Lung (tissue), 15 donors: ENCODE results near the gene HSFY2. TPM values are rescaled to one million over a fixed set of nuclear protein-coding genes. Genes with fewer than 3 reads are reported as not detected.
"Not testable (repeated sequence)": the region's sequence is repeated elsewhere in the genome, so short reads cannot be mapped to it uniquely, and the experiment has no call there.

Experiments used
- ATAC-seq: fragments of 200-7000 bp; cut with Tn5 transposase; one replicate; pipeline ENCODE4 v1.9.1; 2020; ENCODE audit warnings: moderate number of reproducible peaks; ENCODE audit not compliant: insufficient read depth, low FRiP score
- DNase-seq, 3 donors: peaks; one replicate each; pipeline ENCODE4 v3.0.0-alpha.2; 2013 to 2017
- H3K27ac ChIP-seq, 2 donors: one replicate each; pipeline ENCODE4 v1.5.1; 2013; ENCODE audit warnings: mild to moderate bottlenecking in 2 of 2, moderate library complexity in 2 of 2, control low read depth in 1 of 2, inconsistent platforms in 1 of 2, low read depth in 1 of 2, low read length in 1 of 2
- H3K27me3 ChIP-seq, 3 donors: one replicate each; pipeline ENCODE4 v1.5.1; 2013; ENCODE audit warnings: low read length in 2 of 3; ENCODE audit not compliant: control insufficient read depth in 3 of 3, insufficient read depth in 3 of 3
- H3K36me3 ChIP-seq, 4 donors: one replicate each; pipeline ENCODE4 v1.5.1; 2013; ENCODE audit warnings: low read length in 4 of 4, mild to moderate bottlenecking in 1 of 4, moderate library complexity in 1 of 4; ENCODE audit not compliant: control insufficient read depth in 4 of 4, insufficient read depth in 4 of 4
- H3K4me1 ChIP-seq, 5 donors: one replicate each; pipeline ENCODE4 v1.5.1; 2013; ENCODE audit warnings: low read length in 5 of 5, mild to moderate bottlenecking in 2 of 5, moderate library complexity in 1 of 5; ENCODE audit not compliant: control insufficient read depth in 5 of 5, insufficient read depth in 5 of 5
- H3K4me3 ChIP-seq: one replicate; pipeline ENCODE4 v1.5.1; 2013; ENCODE audit warnings: mild to moderate bottlenecking, control low read depth, moderate library complexity
- H3K9ac ChIP-seq, 2 donors: one replicate each; pipeline ENCODE4 v1.5.1; 2013; ENCODE audit warnings: low read length in 2 of 2, control low read depth in 1 of 2; ENCODE audit not compliant: insufficient read depth in 1 of 2
- H3K9me3 ChIP-seq, 4 donors: one replicate each; pipeline ENCODE4 v1.5.1; 2013; ENCODE audit warnings: low read length in 3 of 4, mild to moderate bottlenecking in 1 of 4, moderate library complexity in 1 of 4; ENCODE audit not compliant: control insufficient read depth in 4 of 4, insufficient read depth in 3 of 4
- WGBS, 2 donors: extraction: QIAGEN DNeasy Blood & Tissue Kit; methylation state at CpG; one replicate each; pipeline ENCODE4 v1.1.7; 2013; 5-methylcytosine and 5-hydroxymethylcytosine counted together
- long read RNA-seq, 5 donors: transcript quantifications; one replicate each; lab custom pipeline, GENCODE V29; 2026
- polyA plus RNA-seq, 2 donors: library from polyadenylated mRNA; stranded (reverse); fragments of 200-250 nt; gene quantifications; one replicate each; pipeline ENCODE4 v1.2.1, GENCODE V29; 2013
- small RNA-seq: library from RNA; depleted of rRNA; stranded (forward); fragments of <200 nt; gene quantifications from one replicate; pipeline ENCODE3, GENCODE V24; 2014; ENCODE audit warnings: low replicate concordance
- total RNA-seq, 2 donors: library from RNA; depleted of rRNA in 1 of 2; stranded (reverse); fragments of >200 nt in 1 of 2; gene quantifications; one replicate each; pipeline ENCODE4 v1.2.1, GENCODE V29; 2014 to 2021
- donor health status: Bipolar disorder and iron deficiency.
- donor health status: healthy.
- donor health status: DM: yes; HTN: yes; CAD: no.

HSFY2 gene
- total RNA-seq (not detected), polyA plus RNA-seq (not detected)
- long read RNA-seq, donor 1, result 0 reads
- long read RNA-seq, donor 2, result 0 reads
- long read RNA-seq, donor 3, result 0 reads
- long read RNA-seq, donor 4, result 0 reads
- long read RNA-seq, donor 5, result 0 reads

GRCh38 chrY:18773635-18774034, at the start of gene HSFY2:
TSS of gene HSFY2 (minus strand) at chrY:18773735. CDS start at chrY:18773618, 117 bp downstream.
- no CpG with 5 or more reads among the region's 1 CpG for WGBS, 2 donors
- not testable (repeated sequence) for ATAC-seq, DNase-seq

GRCh38 chrY:18815751-18816150, 42.2 kb upstream of the HSFY2 start:
- not testable (repeated sequence) for H3K27ac ChIP-seq, H3K4me3 ChIP-seq, ATAC-seq, H3K9me3 ChIP-seq, H3K4me1 ChIP-seq, H3K27me3 ChIP-seq, DNase-seq, H3K9ac ChIP-seq, H3K36me3 ChIP-seq
- WGBS, 2 donors, result no CpG with 5 or more reads among the region's 5 CpGs

More at GRCh38 chrY:18773635-18774034, at the start of gene HSFY2:
- not testable (repeated sequence) for H3K27me3 ChIP-seq, H3K4me1 ChIP-seq, H3K27ac ChIP-seq, H3K9ac ChIP-seq, H3K9me3 ChIP-seq, H3K4me3 ChIP-seq, H3K36me3 ChIP-seq

DNA sequence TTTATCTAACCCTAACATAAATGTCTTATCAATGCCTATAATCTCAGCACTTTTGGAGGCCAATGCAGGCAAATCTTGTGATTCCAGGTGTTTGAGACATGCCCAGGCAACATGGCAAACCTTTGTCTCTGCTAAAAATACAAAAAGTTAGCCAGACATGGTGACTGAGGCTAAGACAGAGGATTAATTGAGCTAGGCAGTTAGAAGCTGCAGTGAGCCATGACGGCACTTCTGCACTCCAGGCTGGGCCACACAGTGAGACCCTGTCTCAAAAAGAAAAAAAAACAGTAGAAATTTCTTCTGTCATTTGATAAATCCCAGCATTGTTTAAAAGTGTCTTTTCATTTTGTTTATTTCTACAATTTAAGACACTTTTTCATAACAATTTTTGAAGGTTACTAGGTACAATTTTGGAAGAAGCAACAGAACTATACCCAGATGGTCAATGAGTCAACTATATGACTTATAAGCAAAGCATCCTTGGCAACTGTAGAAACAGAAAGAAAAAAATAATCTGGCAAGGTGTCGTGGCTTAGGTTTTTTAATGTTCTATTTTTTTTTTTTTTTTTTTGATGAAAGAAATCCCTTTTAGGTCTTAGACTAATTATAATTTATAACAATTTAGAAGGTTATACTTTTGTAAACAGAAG, 15.3 kb upstream of the HSFY2 start:
- H3K4me1 ChIP-seq, H3K27ac ChIP-seq, H3K4me3 ChIP-seq, H3K27me3 ChIP-seq, DNase-seq, H3K9ac ChIP-seq, H3K36me3 ChIP-seq, ATAC-seq, H3K9me3 ChIP-seq: not testable (repeated sequence)
- no CpG with 5 or more reads among the region's 2 CpGs for WGBS, 2 donors

GRCh38 chrY:18754077-18754476, 19.5 kb downstream of the HSFY2 start:
- no CpG with 5 or more reads among the region's 2 CpGs for WGBS, 2 donors
- H3K4me1 ChIP-seq, DNase-seq, H3K27ac ChIP-seq, H3K9me3 ChIP-seq, H3K36me3 ChIP-seq, H3K27me3 ChIP-seq, H3K4me3 ChIP-seq, H3K9ac ChIP-seq, ATAC-seq: not testable (repeated sequence)

GRCh38 chrY:18753133-18753815, 20.3 kb downstream of the HSFY2 start:
- not testable (repeated sequence) for H3K36me3 ChIP-seq, ATAC-seq
- WGBS, 2 donors, result no CpG with 5 or more reads among the region's 2 CpGs

GRCh38 chrY:18723714-18724113, 49.8 kb downstream of the HSFY2 start:
- H3K4me1 ChIP-seq, ATAC-seq, H3K9me3 ChIP-seq, H3K27ac ChIP-seq, H3K9ac ChIP-seq, DNase-seq, H3K36me3 ChIP-seq, H3K27me3 ChIP-seq, H3K4me3 ChIP-seq: not testable (repeated sequence)
- no CpG with 5 or more reads among the region's 3 CpGs for WGBS, 2 donors

More at GRCh38 chrY:18753133-18753815, 20.3 kb downstream of the HSFY2 start:
- not testable (repeated sequence) for H3K4me1 ChIP-seq, H3K4me3 ChIP-seq, H3K27me3 ChIP-seq, H3K27ac ChIP-seq, DNase-seq, H3K9ac ChIP-seq, H3K9me3 ChIP-seq

Small RNA genes lying within 50 kb of the gene (small RNA-seq; reads per million reads assigned to genes)
- gene GPM6BP2, result not detected

Other genes starting within 250 kb of the HSFY2 start
- not detected for gene HSFY1, start 227.0 kb downstream of the HSFY2 start, total RNA-seq
- gene HSFY1, start 227.0 kb downstream of the HSFY2 start, polyA plus RNA-seq, result not detected